SU-DHL-6 (cell line): Measurements from ENCODE around the gene LSP1.

Source experiments
- H2AFZ ChIP-seq: fragments of 200-600 bp; sonication (generic); 2 replicates; pipeline ENCODE4 v1.6.1; 2014; ENCODE audit warnings: low read depth, mild to moderate bottlenecking, moderate library complexity, mixed read lengths, antibody characterized with exemption, low read length; ENCODE audit not compliant: severe bottlenecking
- H3F3A ChIP-seq: fragments of 200-600 bp; shearing (Covaris generic); 2 replicates; pipeline ENCODE4 v1.6.0; 2016; ENCODE audit warnings: antibody characterized with exemption, mild to moderate bottlenecking; ENCODE audit not compliant: insufficient read depth
- H3K27ac ChIP-seq: fragments of 200-600 bp; sonication (generic); 2 replicates; pipeline ENCODE4 v1.5.1; 2016; ENCODE audit warnings: low read depth, mild to moderate bottlenecking, low read length, moderate library complexity, mixed read lengths
- H3K27me3 ChIP-seq: fragments of 200-600 bp; sonication (generic), shearing (Covaris generic); 2 replicates; pipeline ENCODE4 v1.6.0; 2014; ENCODE audit warnings: mild to moderate bottlenecking, low read length
- H3K36me3 ChIP-seq: fragments of 200-600 bp; sonication (generic); 2 replicates; pipeline ENCODE4 v1.6.1; 2014; ENCODE audit warnings: mild to moderate bottlenecking, low read length, mixed read lengths
- H3K4me2 ChIP-seq: fragments of 300-600, 200-600 bp; shearing (Covaris generic), sonication (generic); 2 replicates; pipeline ENCODE4 v1.6.0; 2014; ENCODE audit warnings: low read length, low read depth, mild to moderate bottlenecking; ENCODE audit not compliant: poor library complexity, severe bottlenecking
- H3K4me3 ChIP-seq: fragments of 200-600 bp; sonication (generic); 2 replicates; pipeline ENCODE4 v1.5.1; 2014; ENCODE audit warnings: antibody characterized with exemption, low read length, mild to moderate bottlenecking, mixed read lengths; ENCODE audit not compliant: insufficient read depth, poor library complexity, severe bottlenecking
- H3K79me2 ChIP-seq: fragments of 200-600 bp; sonication (generic); 2 replicates; pipeline ENCODE4 v1.6.1; 2014; ENCODE audit warnings: mild to moderate bottlenecking, low read length, moderate library complexity; ENCODE audit not compliant: insufficient read depth
- H3K9ac ChIP-seq: fragments of 200-600 bp; sonication (generic); 2 replicates; pipeline ENCODE4 v1.7.0; 2014; ENCODE audit warnings: mild to moderate bottlenecking, low read length
- H3K9me2 ChIP-seq: fragments of 200-600 bp; sonication (generic); replicated peaks from 2 replicates; pipeline ENCODE4 v1.6.1; 2014; ENCODE audit warnings: low read length; ENCODE audit not compliant: insufficient read depth
- H3K9me3 ChIP-seq: fragments of 200-600 bp; sonication (generic); 2 replicates; pipeline ENCODE4 v1.6.1; 2014; ENCODE audit warnings: low read length, mixed read lengths; ENCODE audit not compliant: insufficient read depth
- H4K20me1 ChIP-seq: fragments of 200-600 bp; sonication (generic); 2 replicates; pipeline ENCODE4 v1.6.1; 2014; ENCODE audit warnings: low read depth, mild to moderate bottlenecking, antibody characterized with exemption, low read length, moderate library complexity, mixed read lengths
- CTCF ChIP-seq: fragments of 200-600 bp; sonication (generic); IDR thresholded peaks from one replicate; pipeline ENCODE4 v1.5.1; 2017; ENCODE audit warnings: antibody characterized with exemption, mild to moderate bottlenecking, low read length, moderate library complexity; ENCODE audit not compliant: insufficient read depth, poor library complexity, severe bottlenecking
- EZH2phosphoT487 ChIP-seq: fragments of 200-600 bp; sonication (generic), shearing (Covaris generic); conservative IDR thresholded peaks from 2 replicates; pipeline ENCODE4 v1.6.1; 2018; ENCODE audit warnings: mild to moderate bottlenecking, antibody characterized with exemption, low read length, moderate library complexity, mixed read lengths

Gene LSP1

GRCh38 chr11:1845095-1845429, 7.8 kb upstream of the LSP1 start:
- Histone ChIP-seq H3K4me3 (no peak overlapping the region), H3K27ac (no peak overlapping the region), H3F3A (0 out of 2 replicates have a peak, but pooled peaks cover 4% of the 10 kb centered on the region), H2AFZ (no peak overlapping the region), H3K9ac (no peak overlapping the region), H3K9me3 (no peaks in the 10 kb centered on the region), H3K27me3 (no peaks in the 10 kb centered on the region), H4K20me1 (no peaks in the 10 kb centered on the region), H3K9me2 (no peaks in the 10 kb centered on the region), H3K79me2 (no peaks in the 10 kb centered on the region), H3K36me3 (no peaks in the 10 kb centered on the region), H3K4me2 (no peak overlapping the region)
- TF ChIP-seq EZH2phosphoT487 (no peak), CTCF (no peak)

GRCh38 chr11:1845561-1846452, 7.1 kb upstream of the LSP1 start:
- H3K79me2 ChIP-seq = no peaks in the 10 kb centered on the region
- no peak overlapping the region for H3K4me2 ChIP-seq
- no peaks in the 10 kb centered on the region for H3K9me3 ChIP-seq
- H3K27ac ChIP-seq = no peak overlapping the region
- no peaks in the 10 kb centered on the region for H3K27me3 ChIP-seq
- peaks cover 8% of the 10 kb centered on the region for H3F3A ChIP-seq
- no peak overlapping the region for H3K9ac ChIP-seq
- H3K4me3 ChIP-seq = no peak overlapping the region
- no peaks in the 10 kb centered on the region for H3K36me3 ChIP-seq
- no peaks in the 10 kb centered on the region for H3K9me2 ChIP-seq
- no peak overlapping the region for H2AFZ ChIP-seq
- TF ChIP-seq CTCF (no peak), EZH2phosphoT487 (no peak)
- H4K20me1 ChIP-seq = no peaks in the 10 kb centered on the region

GRCh38 chr11:1846453-1846932, 6.4 kb upstream of the LSP1 start:
- H3K4me2 ChIP-seq = no peak overlapping the region
- H3K36me3 ChIP-seq = no peaks in the 10 kb centered on the region
- H3K9ac ChIP-seq = no peak overlapping the region
- no peak overlapping the region for H2AFZ ChIP-seq
- H3F3A ChIP-seq = peaks cover 14% of the 10 kb centered on the region
- no peak overlapping the region for H3K4me3 ChIP-seq
- no peaks in the 10 kb centered on the region for H3K9me2 ChIP-seq
- no peaks in the 10 kb centered on the region for H3K27me3 ChIP-seq
- H3K9me3 ChIP-seq = no peaks in the 10 kb centered on the region
- no peak for TF ChIP-seq CTCF
- TF ChIP-seq EZH2phosphoT487 = no peak
- no peaks in the 10 kb centered on the region for H4K20me1 ChIP-seq
- no peak overlapping the region for H3K27ac ChIP-seq
- H3K79me2 ChIP-seq = no peaks in the 10 kb centered on the region
